Measurements from ENCODE around the gene ITGA1.
A peak's percentile ranks its signal among the peaks of the same experiment; 100 is the strongest.

ITGA1 gene

DNA sequence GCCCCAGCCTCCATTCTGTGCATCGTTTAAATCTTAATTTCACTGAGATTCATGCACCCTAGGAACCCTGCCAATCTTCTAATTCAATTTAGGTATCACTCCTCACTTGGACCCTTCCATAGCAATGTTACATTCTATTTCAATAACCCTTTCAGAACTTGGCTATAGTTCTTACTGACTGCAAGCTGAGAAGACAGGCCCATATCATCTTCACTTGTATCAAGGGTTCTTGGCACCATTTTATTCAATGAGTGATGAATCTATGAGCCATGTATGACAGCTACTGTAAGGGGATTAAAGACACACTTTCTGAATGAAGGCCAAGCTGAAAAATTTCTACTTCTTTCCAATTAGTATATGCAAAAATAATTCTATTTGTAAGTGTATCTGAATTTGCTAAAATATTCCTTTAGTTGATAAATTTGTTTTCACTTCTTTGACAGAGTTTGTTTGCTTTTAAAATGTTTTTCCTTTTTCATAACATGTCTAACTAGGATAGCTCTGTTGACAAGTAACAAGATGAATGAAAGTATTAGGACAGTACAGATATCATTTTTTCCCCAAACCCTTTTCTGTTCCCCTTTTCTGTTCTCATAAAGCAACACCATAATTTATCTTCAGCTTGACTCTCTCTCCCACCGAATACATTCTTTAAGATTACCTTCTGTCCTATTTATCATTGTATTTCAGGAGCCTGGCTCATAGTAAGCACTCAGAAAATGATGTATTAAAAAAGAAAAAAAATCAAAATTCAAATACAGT lies 211.0 kb downstream of the ITGA1 start (continued):
- TF ChIP-seq ZNF302 (tag by site-specific recombination; IDR thresholded peaks at IDR 0.05; ENCODE audit: low read depth): no peak

DNA sequence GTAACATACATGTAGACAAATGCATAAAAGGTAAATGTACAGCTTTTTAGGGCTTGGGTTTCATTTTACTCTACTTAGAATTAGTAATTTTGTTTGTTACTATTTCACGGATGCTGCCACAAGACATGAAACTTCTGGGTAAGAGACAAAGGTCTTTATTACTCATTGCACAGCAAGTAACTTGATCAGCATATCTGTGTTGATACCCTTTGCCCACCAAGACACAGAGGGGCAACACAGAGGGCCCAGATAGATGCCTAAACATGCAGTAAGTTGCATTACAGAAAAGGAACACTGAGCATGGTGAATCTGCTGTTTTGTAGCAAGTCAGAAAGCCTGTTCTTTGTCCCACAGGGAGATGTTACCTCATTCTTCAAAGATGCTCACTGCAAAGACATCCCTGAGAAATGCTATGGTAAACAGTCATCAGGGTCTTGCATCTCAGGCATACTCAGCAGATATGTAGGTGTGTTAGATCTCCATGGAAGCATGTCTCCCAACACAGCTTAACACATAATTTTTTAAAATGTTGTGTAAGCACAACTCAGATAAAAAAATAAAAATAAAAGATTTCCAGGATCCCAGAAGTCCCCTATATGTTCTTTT lies 211.7 kb downstream of the ITGA1 start:
- ChIA-PET CTCF (interaction anchor here (0.6 to 1.5 kb wide), 3 partner anchors 46 to 80 kb away, joined by 3 to 5 read pairs (median 4); no protein-coding TSS in a partner anchor), POLR2A (no interaction called here)
- Histone ChIP-seq H3K36me3 (ENCODE audit: control insufficient read depth in 2 of 2, insufficient read depth in 1 of 2, low read length in 2 of 2) (no peaks in the 10 kb centered on the region), H3K27ac (ENCODE audit: extremely low read depth, low read depth, low read length) (no peak overlapping the region), H3K4me3 (ENCODE audit: low read depth, low read length) (no peak overlapping the region), H3K4me1 (ENCODE audit: control insufficient read depth, insufficient read depth, low read length) (no peaks in the 10 kb centered on the region), H3K9me3 (ENCODE audit: control insufficient read depth, insufficient read depth, low read depth, low read length) (no peaks in the 10 kb centered on the region)
- TF ChIP-seq ZNF692 (tag by site-specific recombination; IDR thresholded peaks at IDR 0.05) (no peak), ZNF2 (tag by site-specific recombination; IDR thresholded peaks at IDR 0.05) (no peak), PBX3 (CRISPR knock-in tag; IDR thresholded peaks at IDR 0.05) (no peak), ZNF211 (tag by site-specific recombination; IDR thresholded peaks at IDR 0.05; ENCODE audit: low read depth) (no peak), ZBTB6 (tag by site-specific recombination; IDR thresholded peaks at IDR 0.05) (no peak), MEIS1 (CRISPR knock-in tag; IDR thresholded peaks at IDR 0.05; ENCODE audit: borderline replicate concordance) (no peak), ZNF664 (tag by site-specific recombination; IDR thresholded peaks at IDR 0.05) (no peak), PRDM1 (tag by site-specific recombination; IDR thresholded peaks at IDR 0.05) (no peak), ZNF274 (IDR thresholded peaks at IDR 0.05; ENCODE audit: low read length) (no peak), ZNF274 (tag by site-specific recombination; IDR thresholded peaks at IDR 0.05; ENCODE audit: borderline replicate concordance) (no peak), ZNF404 (tag by site-specific recombination; IDR thresholded peaks at IDR 0.05) (no peak), ZIC2 (tag by site-specific recombination; IDR thresholded peaks at IDR 0.05) (no peak), ZNF114 (tag by site-specific recombination; IDR thresholded peaks at IDR 0.05) (no peak)

GRCh38 chr5:53001541-53001940 lies 213.8 kb downstream of the ITGA1 start:
- no peak overlapping the region for H3K27ac ChIP-seq (ENCODE audit: extremely low read depth, low read depth, low read length)
- POLR2A ChIA-PET: no interaction called here
- H3K4me1 ChIP-seq (ENCODE audit: control insufficient read depth, insufficient read depth, low read length): peaks cover 2% of the 10 kb centered on the region

More at GRCh38 chr5:53001541-53001940, 213.8 kb downstream of the ITGA1 start:
- no peak overlapping the region for H3K4me3 ChIP-seq (ENCODE audit: low read depth, low read length)
- H3K36me3 ChIP-seq (ENCODE audit: control insufficient read depth in 2 of 2, insufficient read depth in 1 of 2, low read length in 2 of 2): no peaks in the 10 kb centered on the region
- no peaks in the 10 kb centered on the region for H3K9me3 ChIP-seq (ENCODE audit: control insufficient read depth, insufficient read depth, low read depth, low read length)
- TF ChIP-seq WT1 (tag by site-specific recombination; IDR thresholded peaks at IDR 0.05) (no peak), KLF9 (tag by site-specific recombination; IDR thresholded peaks at IDR 0.05; ENCODE audit: low read depth) (no peak)
- TF ChIP-seq, protein P1, sequence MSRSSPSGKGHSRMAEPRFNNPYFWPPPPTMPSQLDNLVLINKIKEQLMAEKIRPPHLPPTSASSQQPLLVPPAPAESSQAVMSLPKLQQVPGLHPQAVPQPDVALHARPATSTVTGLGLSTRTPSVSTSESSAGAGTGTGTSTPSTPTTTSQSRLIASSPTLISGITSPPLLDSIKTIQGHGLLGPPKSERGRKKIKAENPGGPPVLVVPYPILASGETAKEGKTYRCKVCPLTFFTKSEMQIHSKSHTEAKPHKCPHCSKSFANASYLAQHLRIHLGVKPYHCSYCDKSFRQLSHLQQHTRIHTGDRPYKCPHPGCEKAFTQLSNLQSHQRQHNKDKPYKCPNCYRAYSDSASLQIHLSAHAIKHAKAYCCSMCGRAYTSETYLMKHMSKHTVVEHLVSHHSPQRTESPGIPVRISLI (tag by site-specific recombination; IDR thresholded peaks at IDR 0.05): peak; percentile 46; the same call in 1 of the 2 replicates
- CTCF ChIA-PET: no interaction called here
